ENCODE measurements around the gene GPER1.

GRCh38 chr7:1079546-1079945 is 8.4 kb upstream of the GPER1 start:
- TF ChIP-seq, protein P1, sequence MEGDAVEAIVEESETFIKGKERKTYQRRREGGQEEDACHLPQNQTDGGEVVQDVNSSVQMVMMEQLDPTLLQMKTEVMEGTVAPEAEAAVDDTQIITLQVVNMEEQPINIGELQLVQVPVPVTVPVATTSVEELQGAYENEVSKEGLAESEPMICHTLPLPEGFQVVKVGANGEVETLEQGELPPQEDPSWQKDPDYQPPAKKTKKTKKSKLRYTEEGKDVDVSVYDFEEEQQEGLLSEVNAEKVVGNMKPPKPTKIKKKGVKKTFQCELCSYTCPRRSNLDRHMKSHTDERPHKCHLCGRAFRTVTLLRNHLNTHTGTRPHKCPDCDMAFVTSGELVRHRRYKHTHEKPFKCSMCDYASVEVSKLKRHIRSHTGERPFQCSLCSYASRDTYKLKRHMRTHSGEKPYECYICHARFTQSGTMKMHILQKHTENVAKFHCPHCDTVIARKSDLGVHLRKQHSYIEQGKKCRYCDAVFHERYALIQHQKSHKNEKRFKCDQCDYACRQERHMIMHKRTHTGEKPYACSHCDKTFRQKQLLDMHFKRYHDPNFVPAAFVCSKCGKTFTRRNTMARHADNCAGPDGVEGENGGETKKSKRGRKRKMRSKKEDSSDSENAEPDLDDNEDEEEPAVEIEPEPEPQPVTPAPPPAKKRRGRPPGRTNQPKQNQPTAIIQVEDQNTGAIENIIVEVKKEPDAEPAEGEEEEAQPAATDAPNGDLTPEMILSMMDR (IDR thresholded peaks at IDR 0.05) = no peak
- no peak for TF ChIP-seq POLR2A (IDR thresholded peaks at IDR 0.05)

Measured in adrenal gland (tissue), 5 donors.